Posterior cingulate gyrus (tissue), 11 donors: ENCODE results near the gene DSEL.
A peak's percentile ranks its signal among the peaks of the same experiment; 100 is the strongest.

Source experiments
- DNase-seq, 10 donors: peaks; one replicate each; pipeline versions ENCODE4 v3.0.0 to v3.0.0-alpha.2; 2020 to 2021; ENCODE audit warnings: mixed read lengths in 3 of 10
- intact Hi-C: fragments of 100-400 bp; cut with DNase I; formaldehyde crosslinking; loops from one replicate; pipeline ENCODE4 v1.15.1; 2023

Gene DSEL

DNA sequence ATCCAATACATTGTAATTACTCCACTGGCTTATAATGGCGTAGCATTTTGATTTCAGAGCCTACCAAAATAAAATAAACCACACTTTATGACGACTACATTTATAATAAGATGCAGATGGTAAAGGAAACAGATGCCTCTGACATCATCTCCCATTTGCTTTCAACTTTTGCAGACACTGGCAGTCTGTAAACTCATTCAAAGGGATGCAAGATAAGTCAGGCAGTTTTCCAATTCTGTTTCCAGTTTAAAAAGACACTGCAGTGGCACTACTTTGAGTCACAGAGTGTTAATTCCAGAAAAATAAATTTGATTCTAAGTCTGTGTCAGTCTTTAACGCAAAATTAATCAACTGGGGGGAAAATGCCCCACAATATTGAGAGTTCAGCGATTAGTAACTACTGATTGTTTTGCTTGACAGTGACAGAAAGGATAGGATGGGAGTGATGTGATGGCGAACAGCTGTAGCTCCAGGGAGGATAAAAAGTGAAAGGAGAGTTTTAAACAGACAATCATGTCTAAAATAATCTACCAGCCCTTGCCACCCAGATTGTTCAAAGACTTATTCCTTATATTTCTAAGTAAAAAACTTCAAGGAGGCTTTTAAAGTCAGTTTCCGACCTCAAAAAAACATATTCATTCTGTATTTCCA, 6.7 kb downstream of the DSEL start:
- intact Hi-C loops, result loop anchor here (10.0 kb wide), 1 partner anchor 1115 kb away; no protein-coding TSS in a partner anchor
- DNase-seq, result no peak

GRCh38 chr18:67508146-67508545, 8.4 kb downstream of the DSEL start:
- intact Hi-C loops, result no loop called here
- DNase-seq, result no peak

DNA sequence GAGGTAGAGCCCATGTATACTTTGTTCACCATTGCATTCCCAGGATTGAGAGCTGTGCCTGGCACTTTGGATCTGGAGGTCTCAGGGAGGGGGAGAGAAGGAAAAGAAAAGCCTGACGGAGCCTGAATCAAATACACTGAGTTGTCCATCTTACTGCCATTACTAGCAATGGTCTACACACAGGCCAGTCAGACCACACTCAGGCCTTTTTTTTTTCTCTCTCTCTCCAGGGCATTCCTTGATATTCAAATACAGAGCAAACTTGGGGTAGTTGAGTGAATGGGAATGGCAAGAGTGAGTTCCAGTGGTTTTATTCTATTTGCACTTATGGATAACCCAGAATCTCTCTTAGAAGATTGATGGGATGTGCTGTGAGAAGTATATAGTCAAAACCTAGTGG, 11.8 kb downstream of the DSEL start:
- no peak for DNase-seq
- intact Hi-C loops, result no loop called here

- no peak for DNase-seq
- intact Hi-C loops, result no loop called here
Observed at GRCh38 chr18:67500522-67501205, 15.9 kb downstream of the DSEL start.

DNA sequence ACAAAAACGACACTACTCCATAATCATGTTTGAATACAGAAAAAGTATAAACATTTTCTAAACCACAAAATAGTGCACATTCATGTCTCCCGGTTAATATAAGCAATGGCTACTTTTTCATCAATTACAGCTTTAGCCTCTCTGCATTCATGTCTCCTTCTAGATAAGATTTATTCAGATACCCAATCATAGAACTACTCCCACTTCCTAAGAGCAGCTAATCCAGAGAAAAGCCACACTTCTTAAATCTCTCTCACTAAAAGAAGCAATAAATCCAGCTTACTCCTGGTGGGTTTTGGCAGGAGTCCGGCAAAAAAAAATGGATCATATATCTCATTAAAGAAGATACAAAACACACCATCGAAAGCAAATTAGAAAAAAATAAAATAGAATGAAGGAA, 20.1 kb downstream of the DSEL start:
- intact Hi-C loops, result no loop called here
- DNase-seq, result no peak

- DNase-seq, result no peak
- intact Hi-C loops, result no loop called here
Observed at GRCh38 chr18:67486534-67486933, 30.0 kb downstream of the DSEL start.

- no peak for DNase-seq
- intact Hi-C loops, result no loop called here
Observed at GRCh38 chr18:67485655-67486054, 30.9 kb downstream of the DSEL start.

- DNase-seq, result no peak
- intact Hi-C loops, result no loop called here
Observed at GRCh38 chr18:67484458-67484857, 32.1 kb downstream of the DSEL start.

- peak in 1 of 10 donors; percentile 28 for DNase-seq
- intact Hi-C loops, result no loop called here
Observed at GRCh38 chr18:67483952-67484351, 32.6 kb downstream of the DSEL start.

DNA sequence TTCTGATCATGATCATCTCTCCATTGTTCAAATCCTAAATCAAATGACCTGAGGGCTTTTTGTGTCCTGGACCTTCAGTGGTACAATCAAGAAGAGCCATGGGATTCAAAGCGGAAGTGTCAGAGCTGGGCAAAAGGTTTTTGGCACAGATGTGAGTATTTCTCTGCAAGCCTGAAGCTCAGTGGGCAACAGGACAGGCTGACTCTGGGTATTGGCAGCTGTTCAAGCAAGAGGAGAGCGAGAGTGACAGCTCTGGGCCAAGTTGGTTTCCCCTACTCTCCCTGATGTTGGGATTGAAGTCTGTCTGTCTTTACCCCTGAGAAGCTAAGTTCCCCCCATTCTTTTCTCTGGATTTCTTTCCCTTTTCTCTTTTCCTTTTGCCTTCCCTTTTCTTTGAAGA, 33.3 kb downstream of the DSEL start:
- peak in 4 of 10 donors; percentile 3 to 49 (median 36) for DNase-seq

GRCh38 chr18:67478249-67478648, 38.3 kb downstream of the DSEL start:
- intact Hi-C loops, result no loop called here
- no peak for DNase-seq

More for the DNA sequence above, 33.3 kb downstream of the DSEL start:
- intact Hi-C loops, result no loop called here

DNA sequence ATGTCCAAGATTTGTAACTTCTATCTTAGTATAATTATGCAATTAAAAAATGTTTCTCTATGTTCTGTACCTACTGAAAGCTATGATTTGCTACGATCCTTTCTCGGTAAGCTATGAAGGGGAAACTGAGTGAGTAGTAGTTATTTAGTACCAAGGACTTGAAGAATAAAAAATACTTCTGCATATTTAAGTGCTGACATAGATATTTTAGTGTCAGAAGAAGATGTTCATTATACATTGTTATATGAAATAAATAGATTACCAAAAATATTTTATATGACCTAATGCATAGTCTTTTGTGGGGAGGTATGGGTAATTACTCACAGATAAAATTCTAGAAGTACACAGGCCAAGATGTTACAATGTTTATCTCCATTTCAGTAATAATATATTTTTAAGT, 39.0 kb downstream of the DSEL start:
- DNase-seq, result no peak
- intact Hi-C loops, result no loop called here

DNA sequence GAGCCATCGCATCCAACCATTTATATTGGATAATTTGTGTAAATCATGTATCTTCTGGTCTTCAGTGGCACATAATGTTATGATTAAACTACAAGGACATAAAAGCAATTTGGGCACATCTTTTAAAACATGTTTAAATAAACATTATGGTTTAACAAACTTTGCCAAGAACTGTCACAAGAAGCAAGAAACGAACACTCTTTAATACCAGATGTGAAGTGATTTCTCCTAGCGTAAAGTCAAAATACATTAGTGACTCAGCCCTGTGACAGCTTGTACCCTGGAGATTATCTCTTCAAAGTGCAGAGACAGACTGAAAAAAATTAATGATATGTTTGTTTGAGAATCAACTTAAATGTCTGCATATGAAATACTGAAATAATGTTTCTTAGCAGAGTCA, 39.9 kb downstream of the DSEL start:
- no peak for DNase-seq
- intact Hi-C loops, result no loop called here

DNA sequence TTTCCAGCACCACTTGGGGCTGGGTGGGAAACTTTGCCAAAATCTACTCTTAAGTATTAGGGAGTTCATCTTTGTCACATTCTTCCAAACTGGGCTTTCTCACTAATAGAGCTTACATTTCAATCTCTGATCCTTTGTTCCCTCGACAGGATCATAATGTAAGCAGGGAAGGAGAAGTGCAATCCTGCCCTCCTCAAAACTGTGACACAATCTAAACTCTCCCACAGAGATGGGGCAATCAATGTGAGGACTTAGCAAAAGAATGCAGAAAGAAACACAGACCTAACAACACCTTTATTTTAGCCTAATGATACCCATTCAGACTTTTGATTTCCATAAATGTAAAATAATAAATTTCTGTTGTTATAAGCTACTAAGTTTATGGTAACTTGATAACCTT, 40.8 kb downstream of the DSEL start:
- no peak for DNase-seq
- intact Hi-C loops, result no loop called here

GRCh38 chr18:67468038-67468437, 48.5 kb downstream of the DSEL start:
- intact Hi-C loops, result no loop called here
- DNase-seq, result no peak

- intact Hi-C loops, result no loop called here
- no peak for DNase-seq
Observed at GRCh38 chr18:67467188-67467587, 49.3 kb downstream of the DSEL start.

GRCh38 chr18:67464499-67464898, 52.0 kb downstream of the DSEL start:
- intact Hi-C loops, result loop anchor here (5.0 kb wide), 1 partner anchor 53 kb away; the partner anchor contains the start of gene DSEL
- DNase-seq, result peak in 2 of 10 donors; percentile 36 to 43

DNA sequence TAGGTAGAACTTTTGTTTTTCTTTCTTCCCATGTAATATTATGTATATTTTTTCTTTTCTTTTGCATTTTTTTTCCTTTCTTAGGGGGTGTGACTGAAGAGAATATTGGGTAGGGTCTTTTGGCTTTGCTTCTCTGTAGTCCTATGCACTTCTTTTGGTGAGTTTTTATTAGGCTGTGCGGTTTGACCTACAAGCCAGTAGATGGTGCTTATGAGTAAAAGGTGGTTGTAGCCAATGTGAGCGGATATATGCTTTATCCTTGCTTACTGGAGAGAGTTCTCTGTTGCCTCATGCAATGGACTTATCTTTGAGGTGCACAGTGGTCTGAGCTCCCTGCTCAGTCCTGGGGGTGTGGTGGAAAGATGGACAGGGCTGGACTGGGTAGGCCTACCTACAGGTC, 52.7 kb downstream of the DSEL start:
- DNase-seq, result no peak
- intact Hi-C loops, result loop anchor here (5.0 kb wide), 1 partner anchor 53 kb away; the partner anchor contains the start of gene DSEL

GRCh38 chr18:67456711-67457110, 59.8 kb downstream of the DSEL start:
- no peak for DNase-seq

More at GRCh38 chr18:67456711-67457110, 59.8 kb downstream of the DSEL start:
- intact Hi-C loops, result no loop called here
